Stimulated activated CD4-positive, alpha-beta T cell treated with anti-CD3 and anti-CD28 coated beads, Interleukin-12 subunit alpha, Interleukin-12 subunit beta, amount 100 ng/mL, for 4 hours (primary cell): ENCODE data around the gene SH3TC1.

Experiments used
- DNase-seq: peaks from one replicate; pipeline ENCODE4 v3.0.0-alpha.2; 2020

The SH3TC1 gene

GRCh38 chr4:8247047-8247930 lies 48.2 kb downstream of the SH3TC1 start:
- DNase-seq, result no peak

GRCh38 chr4:8248091-8248490 lies 49.0 kb downstream of the SH3TC1 start:
- no peak for DNase-seq

GRCh38 chr4:8250227-8250626 lies 51.1 kb downstream of the SH3TC1 start:
- no peak for DNase-seq

- no peak for DNase-seq
Observed at GRCh38 chr4:8250637-8251036, 51.5 kb downstream of the SH3TC1 start.

- no peak for DNase-seq
Observed at GRCh38 chr4:8251110-8251883, 52.2 kb downstream of the SH3TC1 start.

GRCh38 chr4:8252301-8253173 lies 53.4 kb downstream of the SH3TC1 start:
- DNase-seq, result no peak

- no peak for DNase-seq
Observed at GRCh38 chr4:8254076-8254475, 55.0 kb downstream of the SH3TC1 start.

GRCh38 chr4:8255698-8256441 lies 56.8 kb downstream of the SH3TC1 start:
- DNase-seq, result no peak

GRCh38 chr4:8257854-8258253 lies 58.8 kb downstream of the SH3TC1 start:
- DNase-seq, result no peak

- no peak for DNase-seq
Observed at GRCh38 chr4:8258552-8259212, 59.6 kb downstream of the SH3TC1 start.

GRCh38 chr4:8259743-8260430 lies 60.8 kb downstream of the SH3TC1 start:
- DNase-seq, result no peak

- no peak for DNase-seq
Observed at GRCh38 chr4:8260656-8261111, 61.6 kb downstream of the SH3TC1 start.

GRCh38 chr4:8261851-8262535 lies 62.9 kb downstream of the SH3TC1 start:
- DNase-seq, result no peak

- no peak for DNase-seq
Observed at GRCh38 chr4:8262637-8263322, 63.7 kb downstream of the SH3TC1 start.

GRCh38 chr4:8263397-8263796 lies 64.3 kb downstream of the SH3TC1 start:
- no peak for DNase-seq

GRCh38 chr4:8264106-8264505 lies 65.0 kb downstream of the SH3TC1 start:
- no peak for DNase-seq

GRCh38 chr4:8265171-8265929 lies 66.3 kb downstream of the SH3TC1 start:
- DNase-seq, result no peak

- no peak for DNase-seq
Observed at GRCh38 chr4:8266088-8266487, 67.0 kb downstream of the SH3TC1 start.

GRCh38 chr4:8266508-8266907 lies 67.4 kb downstream of the SH3TC1 start:
- no peak for DNase-seq
